ENCODE data around the gene CHGA. TPM values are rescaled to one million over a fixed set of nuclear protein-coding genes. Genes with fewer than 3 reads are reported as not detected.

Gene CHGA
- total RNA-seq, 4 donors from 2014 or later = 116 to 425 (median 310) TPM

DNA sequence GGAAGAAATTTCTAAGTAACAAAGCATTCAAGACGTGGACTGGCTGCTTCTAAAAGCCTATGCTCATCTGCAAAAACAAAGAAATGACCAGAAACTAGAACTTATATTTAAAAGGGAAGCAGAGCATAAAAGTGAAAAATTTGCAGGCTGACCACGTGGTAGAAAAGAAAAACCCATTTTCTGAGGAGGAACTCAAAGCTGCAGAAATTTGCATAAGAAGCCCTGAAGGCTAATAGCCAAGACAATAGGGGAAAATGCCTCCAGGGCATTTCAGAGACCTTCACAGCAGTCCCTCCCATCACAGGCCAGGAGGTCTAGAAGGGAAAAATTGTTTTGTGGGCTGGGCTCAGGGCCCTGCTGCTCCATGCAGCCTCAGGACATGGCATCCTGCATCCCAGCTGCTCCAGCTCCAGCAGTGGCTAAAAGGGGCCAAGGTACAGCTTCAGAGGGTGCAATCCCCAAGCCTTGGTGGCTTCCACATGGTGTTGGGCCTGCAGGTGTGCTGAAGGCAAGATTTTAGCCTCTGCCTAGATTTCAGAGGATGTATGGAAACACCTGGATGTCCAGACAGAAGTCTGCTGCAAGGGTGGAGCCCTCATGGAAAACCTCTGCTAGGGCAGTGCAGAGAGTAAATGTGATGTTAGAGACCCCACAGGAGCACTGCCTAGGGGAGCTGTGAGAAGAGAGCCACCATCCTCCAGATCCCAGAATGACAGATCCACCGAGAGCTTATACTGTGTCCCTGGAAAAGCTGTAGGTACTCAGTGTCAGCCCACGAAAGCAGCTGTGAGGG lies 55.5 kb downstream of the CHGA start:
- no peaks in the 10 kb centered on the region for H3K27me3 ChIP-seq
- H3K4me3 ChIP-seq = no peak overlapping the region
- H3K9me3 ChIP-seq = peaks cover 0 to 22% (median 6%) of the 10 kb centered on the region in 4 donors
- DNase-seq = no peak
- no peaks in the 10 kb centered on the region for H3K4me1 ChIP-seq
- TF ChIP-seq, protein P1, sequence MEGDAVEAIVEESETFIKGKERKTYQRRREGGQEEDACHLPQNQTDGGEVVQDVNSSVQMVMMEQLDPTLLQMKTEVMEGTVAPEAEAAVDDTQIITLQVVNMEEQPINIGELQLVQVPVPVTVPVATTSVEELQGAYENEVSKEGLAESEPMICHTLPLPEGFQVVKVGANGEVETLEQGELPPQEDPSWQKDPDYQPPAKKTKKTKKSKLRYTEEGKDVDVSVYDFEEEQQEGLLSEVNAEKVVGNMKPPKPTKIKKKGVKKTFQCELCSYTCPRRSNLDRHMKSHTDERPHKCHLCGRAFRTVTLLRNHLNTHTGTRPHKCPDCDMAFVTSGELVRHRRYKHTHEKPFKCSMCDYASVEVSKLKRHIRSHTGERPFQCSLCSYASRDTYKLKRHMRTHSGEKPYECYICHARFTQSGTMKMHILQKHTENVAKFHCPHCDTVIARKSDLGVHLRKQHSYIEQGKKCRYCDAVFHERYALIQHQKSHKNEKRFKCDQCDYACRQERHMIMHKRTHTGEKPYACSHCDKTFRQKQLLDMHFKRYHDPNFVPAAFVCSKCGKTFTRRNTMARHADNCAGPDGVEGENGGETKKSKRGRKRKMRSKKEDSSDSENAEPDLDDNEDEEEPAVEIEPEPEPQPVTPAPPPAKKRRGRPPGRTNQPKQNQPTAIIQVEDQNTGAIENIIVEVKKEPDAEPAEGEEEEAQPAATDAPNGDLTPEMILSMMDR (IDR thresholded peaks at IDR 0.05) = no peak
- TF ChIP-seq POLR2A (IDR thresholded peaks at IDR 0.05) = no peak
- peaks cover 0 to 57% (median 0%) of the 10 kb centered on the region in 3 donors for H3K36me3 ChIP-seq
- H3K27ac ChIP-seq = no peak overlapping the region

DNA sequence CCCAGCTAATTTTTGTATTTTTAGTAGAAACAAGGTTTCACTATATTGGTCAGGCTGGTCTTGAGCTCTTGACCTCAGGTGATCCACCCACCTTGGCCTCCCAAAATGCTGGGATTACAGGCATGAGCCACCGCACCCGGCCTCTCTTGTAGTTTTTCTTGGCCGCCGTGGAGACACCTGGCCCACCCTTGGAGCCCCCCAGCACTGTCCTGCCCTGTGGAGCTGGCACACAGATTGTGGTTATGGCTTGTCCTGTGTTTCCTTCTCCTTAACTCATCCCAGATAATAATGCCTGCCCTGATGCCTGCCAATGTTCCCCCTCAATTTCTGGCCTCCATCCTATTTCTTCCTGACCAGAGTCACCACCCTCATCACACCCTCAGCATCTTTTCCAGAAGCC lies 57.9 kb downstream of the CHGA start:
- no peak for DNase-seq
- TF ChIP-seq, protein P1 (IDR thresholded peaks at IDR 0.05) = no peak
- TF ChIP-seq POLR2A (IDR thresholded peaks at IDR 0.05) = no peak
- no peak overlapping the region for H3K4me3 ChIP-seq
- peaks cover 0 to 60% (median 0%) of the 10 kb centered on the region in 3 donors for H3K36me3 ChIP-seq
- peaks cover 0 to 22% (median 6%) of the 10 kb centered on the region in 4 donors for H3K9me3 ChIP-seq
- no peak overlapping the region for H3K27ac ChIP-seq
- H3K27me3 ChIP-seq = no peaks in the 10 kb centered on the region
- peaks cover 0 to 4% (median 1%) of the 10 kb centered on the region in 4 donors for H3K4me1 ChIP-seq

DNA sequence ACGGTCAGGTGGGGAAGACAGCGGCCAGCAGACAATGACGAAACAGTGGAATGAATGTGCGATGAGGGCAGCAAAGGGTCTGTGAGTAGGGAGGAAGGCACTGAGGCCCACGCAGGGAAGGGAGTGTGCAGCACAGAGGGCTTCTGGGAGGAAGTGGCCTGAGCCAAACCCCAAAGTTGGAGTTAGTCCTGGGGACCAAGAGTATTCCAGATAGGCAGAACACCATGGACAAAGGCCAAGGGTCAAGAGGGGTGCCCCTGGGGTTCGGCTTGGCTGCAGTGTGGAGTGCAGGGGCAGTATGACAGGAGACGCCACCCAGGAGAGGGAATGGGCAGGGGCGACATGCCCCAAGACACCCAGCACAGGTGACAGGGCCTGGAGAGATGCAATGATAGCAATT lies 58.8 kb downstream of the CHGA start:
- no peak overlapping the region for H3K4me3 ChIP-seq
- H3K27me3 ChIP-seq = no peaks in the 10 kb centered on the region
- peaks cover 0 to 22% (median 6%) of the 10 kb centered on the region in 4 donors for H3K9me3 ChIP-seq
- DNase-seq = no peak
- H3K27ac ChIP-seq = no peak overlapping the region
- no peak for TF ChIP-seq POLR2A (IDR thresholded peaks at IDR 0.05)
- TF ChIP-seq, protein P1 (IDR thresholded peaks at IDR 0.05) = no peak
- peaks cover 0 to 11% (median 2%) of the 10 kb centered on the region in 4 donors for H3K4me1 ChIP-seq
- peaks cover 0 to 55% (median 0%) of the 10 kb centered on the region in 3 donors for H3K36me3 ChIP-seq

DNA sequence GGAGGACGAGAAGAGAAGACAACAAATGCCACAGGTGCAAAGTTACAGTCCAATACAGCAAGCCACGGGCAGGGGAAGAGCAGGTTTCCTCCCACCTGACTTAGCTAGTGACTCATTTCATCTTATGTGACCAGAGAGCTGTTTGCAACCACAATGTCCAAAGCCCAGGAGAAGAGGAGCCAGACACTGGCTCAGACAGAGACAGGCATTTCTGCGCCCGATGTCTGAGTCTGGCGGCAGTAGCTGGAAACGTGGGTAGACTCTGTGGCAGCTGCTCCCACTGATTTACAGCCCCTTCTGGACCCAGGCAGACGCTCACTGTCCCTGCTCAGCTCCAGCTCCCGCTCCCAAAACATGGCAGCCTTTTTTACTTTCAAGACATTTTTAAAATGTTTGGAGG lies 60.0 kb downstream of the CHGA start:
- Histone ChIP-seq H3K27me3 (no peaks in the 10 kb centered on the region), H3K4me3 (no peak overlapping the region), H3K4me1 (peaks cover 0 to 16% (median 2%) of the 10 kb centered on the region in 4 donors), H3K9me3 (peaks cover 0 to 22% (median 6%) of the 10 kb centered on the region in 4 donors), H3K36me3 (peaks cover 0 to 51% (median 0%) of the 10 kb centered on the region in 3 donors), H3K27ac (no peak overlapping the region)
- DNase-seq = no peak
- no peak for TF ChIP-seq POLR2A (IDR thresholded peaks at IDR 0.05)
- TF ChIP-seq, protein P1 (IDR thresholded peaks at IDR 0.05) = no peak

DNA sequence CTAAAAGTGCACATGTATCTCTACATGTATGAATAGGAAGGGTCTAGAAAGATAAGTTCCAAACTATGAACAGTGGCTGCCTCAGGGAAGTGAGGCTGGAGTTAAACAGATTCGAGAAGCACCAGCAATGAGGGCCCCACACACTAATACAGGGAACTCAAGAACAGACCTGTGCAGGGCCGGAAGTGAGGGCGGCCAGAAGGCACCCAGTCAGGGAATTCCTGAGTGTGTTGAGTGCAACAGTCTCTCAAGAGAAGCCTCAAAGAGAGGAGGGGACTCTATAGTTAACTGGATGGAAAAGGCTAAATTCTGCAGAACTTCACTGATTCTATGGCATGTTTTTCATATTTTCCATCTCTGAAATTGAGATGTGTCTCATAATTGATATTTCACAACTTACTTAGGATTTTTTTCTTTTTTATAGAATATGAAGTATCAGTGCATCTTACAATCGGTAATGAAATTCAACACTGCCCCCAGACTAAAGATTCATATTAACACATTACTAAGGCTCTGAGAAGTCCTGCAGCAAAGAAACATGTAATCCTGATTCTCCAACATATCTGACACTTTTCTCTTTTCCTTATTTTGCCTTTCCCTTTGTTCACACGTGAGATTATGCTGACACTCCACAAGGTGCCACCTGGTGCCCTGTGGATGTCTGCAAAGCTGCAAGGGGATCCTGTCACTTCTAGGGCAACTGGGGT lies 61.3 kb downstream of the CHGA start:
- Histone ChIP-seq H3K27ac (peak overlapping the region in 1 of 4 donors; percentile 26), H3K9me3 (peaks cover 0 to 12% (median 2%) of the 10 kb centered on the region in 4 donors), H3K27me3 (no peaks in the 10 kb centered on the region), H3K4me1 (peaks cover 0 to 16% (median 2%) of the 10 kb centered on the region in 4 donors), H3K4me3 (no peak overlapping the region), H3K36me3 (peaks cover 0 to 40% (median 0%) of the 10 kb centered on the region in 3 donors)
- no peak for DNase-seq
- TF ChIP-seq POLR2A (IDR thresholded peaks at IDR 0.05) = no peak
- TF ChIP-seq, protein P1 (IDR thresholded peaks at IDR 0.05) = no peak

Other genes starting within 250 kb of the CHGA start
- gene LGMN, start 174.5 kb upstream of the CHGA start, total RNA-seq = 100 to 1,000 TPM in 1 of 4 donors, 10 to 100 TPM in 3; 16.5 to 108 (median 82.5) TPM
- gene GOLGA5, start 128.8 kb upstream of the CHGA start, total RNA-seq = 10 to 100 TPM; 29.9 to 49.5 (median 34.6) TPM
- 100 to 1,000 TPM; 132 to 172 (median 157) TPM for gene ITPK1, start 192.8 kb downstream of the CHGA start, total RNA-seq

Data from Peyer's patch (tissue), 4 donors.